IMR-90 (cell line): ENCODE measurements around the gene HIGD1C. TPM values are rescaled to one million over a fixed set of nuclear protein-coding genes. Genes with fewer than 3 reads are reported as not detected.

Experiments used
- ATAC-seq: fragments of 200-7000 bp; cut with Tn5 transposase; 2 replicates; pipeline ENCODE4 v1.9.1; 2020; ENCODE audit warnings: low read depth, mild to moderate bottlenecking, moderate library complexity
- BruUV-seq: library from RNA; stranded (reverse); fragments of 400-500 nt; replicated peaks from 2 replicates; lab custom pipeline; 2021; lab: Mats Ljungman, UMichigan
- CTCF ChIA-PET: fragments of 300-600 bp; formaldehyde crosslinking; extraction: SDS; loops from one replicate; lab custom pipeline; 2021; ENCODE audit warnings: antibody characterized with exemption; lab: Yijun Ruan, JAX
- POLR2A ChIA-PET: fragments of 300-600 bp; sonication (Branson Sonifier 250); formaldehyde crosslinking; loops from one replicate; lab custom pipeline; 2022; ENCODE audit warnings: antibody characterized with exemption; ENCODE audit not compliant: unreplicated experiment; lab: Charles Lee
- DNase-seq: peaks from one replicate; pipeline ENCODE4 v3.0.0; 2013
- H2AFZ ChIP-seq: replicated peaks from 2 replicates; pipeline ENCODE3; 2013; ENCODE audit warnings: low read length, mild to moderate bottlenecking; ENCODE audit not compliant: poor library complexity
- H2AK5ac ChIP-seq: 2 replicates; pipeline ENCODE4 v1.6.1; 2013; ENCODE audit warnings: low read depth, low read length, inconsistent platforms
- H2AK9ac ChIP-seq: replicated peaks from 2 replicates; pipeline ENCODE3; 2013; ENCODE audit warnings: mild to moderate bottlenecking, low read depth, low read length, moderate library complexity; ENCODE audit not compliant: poor library complexity
- H2BK120ac ChIP-seq: 2 replicates; pipeline ENCODE4 v1.6.1; 2013; ENCODE audit warnings: low read depth, low read length, inconsistent platforms
- H2BK15ac ChIP-seq: 3 replicates; pipeline ENCODE4 v1.6.1; 2013; ENCODE audit warnings: low read depth, low read length, inconsistent platforms
- H2BK20ac ChIP-seq: 2 replicates; pipeline ENCODE4 v1.6.1; 2013; ENCODE audit warnings: low read depth, mild to moderate bottlenecking, inconsistent platforms, low read length, moderate library complexity
- H2BK5ac ChIP-seq: 2 replicates; pipeline ENCODE4 v1.6.1; 2013; ENCODE audit warnings: mild to moderate bottlenecking, low read depth, low read length, inconsistent platforms; ENCODE audit not compliant: poor library complexity, severe bottlenecking
- H3K14ac ChIP-seq: replicated peaks from 2 replicates; pipeline ENCODE4 v1.6.1; 2013; ENCODE audit warnings: low read depth, low read length, inconsistent platforms
- H3K18ac ChIP-seq: 2 replicates; pipeline ENCODE4 v1.6.1; 2013; ENCODE audit warnings: low read depth, low read length, control low read depth
- H3K23ac ChIP-seq: 2 replicates; pipeline ENCODE4 v1.6.1; 2013; ENCODE audit warnings: low read depth, low read length, inconsistent platforms
- H3K27ac ChIP-seq: 2 replicates; pipeline ENCODE4 v1.5.1; 2013; ENCODE audit warnings: mild to moderate bottlenecking, control low read depth, low read length; ENCODE audit not compliant: insufficient read depth
- H3K27me3 ChIP-seq: 2 replicates; pipeline ENCODE4 v1.6.1; 2013; ENCODE audit warnings: low read length; ENCODE audit not compliant: control insufficient read depth, insufficient read depth
- H3K36me3 ChIP-seq: 2 replicates; pipeline ENCODE4 v1.6.1; 2013; ENCODE audit warnings: low read length, mixed read lengths; ENCODE audit not compliant: control insufficient read depth, insufficient read depth
- H3K4ac ChIP-seq: 2 replicates; pipeline ENCODE4 v1.6.1; 2013; ENCODE audit warnings: low read depth, low read length, inconsistent platforms
- H3K4me1 ChIP-seq: 2 replicates; pipeline ENCODE4 v1.6.1; 2013; ENCODE audit warnings: low read length, mixed read lengths; ENCODE audit not compliant: control insufficient read depth, insufficient read depth
- H3K4me2 ChIP-seq: 2 replicates; pipeline ENCODE4 v1.6.1; 2013; ENCODE audit warnings: low read depth, mild to moderate bottlenecking, control low read depth, low read length, moderate library complexity
- H3K4me3 ChIP-seq: 2 replicates; pipeline ENCODE4 v1.5.1; 2013; ENCODE audit warnings: low read depth, mild to moderate bottlenecking, control low read depth, low read length, moderate library complexity; ENCODE audit not compliant: insufficient read depth
- H3K56ac ChIP-seq: 2 replicates; pipeline ENCODE4 v1.6.1; 2013; ENCODE audit warnings: low read length, inconsistent platforms; ENCODE audit not compliant: insufficient read depth; ENCODE audit errors: extremely low read depth
- H3K79me1 ChIP-seq, 2 experiments: 2 replicates each; pipeline ENCODE4 v1.6.1; 2013; ENCODE audit warnings: low read length in 2 of 2, inconsistent platforms in 1 of 2, low read depth in 1 of 2
- H3K9ac ChIP-seq: 2 replicates; pipeline ENCODE4 v1.6.1; 2013; ENCODE audit warnings: low read depth, low read length, control low read depth
- H3K9me1 ChIP-seq: 2 replicates; pipeline ENCODE4 v1.6.1; 2013; ENCODE audit warnings: low read length, inconsistent platforms; ENCODE audit not compliant: insufficient read depth
- H3K9me3 ChIP-seq: 2 replicates; pipeline ENCODE4 v1.6.1; 2013; ENCODE audit warnings: low read length; ENCODE audit not compliant: control insufficient read depth, insufficient read depth
- H4K20me1 ChIP-seq: 2 replicates; pipeline ENCODE4 v1.6.1; 2013; ENCODE audit warnings: low read length, inconsistent platforms; ENCODE audit not compliant: insufficient read depth
- H4K5ac ChIP-seq: 2 replicates; pipeline ENCODE4 v1.6.1; 2013; ENCODE audit warnings: mild to moderate bottlenecking, low read depth, low read length, control low read depth
- H4K8ac ChIP-seq, 2 experiments: 2 replicates each; pipeline ENCODE4 v1.6.1; 2013; ENCODE audit warnings: low read depth in 2 of 2, low read length in 2 of 2, control low read depth in 1 of 2, inconsistent platforms in 1 of 2
- H4K91ac ChIP-seq: 2 replicates; pipeline ENCODE4 v1.6.1; 2013; ENCODE audit warnings: low read depth, low read length, inconsistent platforms; ENCODE audit not compliant: insufficient read depth
- CEBPB ChIP-seq: IDR thresholded peaks from 2 replicates; pipeline ENCODE4 v1.6.1; 2012; ENCODE audit warnings: low read depth, low read length, improper control_type of control experiment
- CHD1 ChIP-seq: IDR thresholded peaks from 2 replicates; pipeline ENCODE4 v1.6.1; 2012; ENCODE audit warnings: low read depth, low read length, improper control_type of control experiment
- RAD21 ChIP-seq: IDR thresholded peaks from 2 replicates; pipeline ENCODE4 v1.6.1; 2012; ENCODE audit warnings: low read length, improper control_type of control experiment
- WGBS, 2 experiments: methylation state at CpG; one replicate each; pipeline versions ENCODE4 v1.1.5 to v1.1.7; 2013; ENCODE audit warnings: missing lambda C conversion rate in 2 of 2; ENCODE audit not compliant: insufficient read length in 1 of 2; ENCODE audit errors: extremely low coverage in 2 of 2; 5-methylcytosine and 5-hydroxymethylcytosine counted together
- dilution Hi-C: fragments of 300-500 bp; cut with HindIII; formaldehyde crosslinking; loops from one replicate; pipeline ENCODE4 v1.14.3; 2018; ENCODE audit warnings: low sequenced_read_pairs; ENCODE audit not compliant: unreplicated experiment
- in situ Hi-C: fragments of 300-500 bp; cut with MboI; formaldehyde crosslinking; loops from 3 replicates; pipeline ENCODE4 v1.14.3; 2019; ENCODE audit warnings: low sequenced_read_pairs, inconsistent platforms, mixed read lengths
- intact Hi-C: fragments of 100-400 bp; cut with micrococcal nuclease; formaldehyde crosslinking; loops from 2 replicates; pipeline ENCODE4 v1.10.0; 2022
- polyA plus RNA-seq, 3 experiments: library from polyadenylated mRNA; depleted of rRNA; stranded (reverse); fragments of >200 nt; gene quantifications; 2 replicates each; pipeline ENCODE4 v1.2.3, GENCODE V29; 2012; ENCODE audit warnings: low replicate concordance in 1 of 3
- total RNA-seq: library from RNA; depleted of rRNA; stranded (reverse); fragments of >200 nt; gene quantifications from 2 replicates; pipeline ENCODE4 v1.2.3, GENCODE V29; 2012

HIGD1C gene
- total and polyA plus RNA-seq, 2 of the 4 experiments (the other 2 are of a cell fraction) = not detected

DNA sequence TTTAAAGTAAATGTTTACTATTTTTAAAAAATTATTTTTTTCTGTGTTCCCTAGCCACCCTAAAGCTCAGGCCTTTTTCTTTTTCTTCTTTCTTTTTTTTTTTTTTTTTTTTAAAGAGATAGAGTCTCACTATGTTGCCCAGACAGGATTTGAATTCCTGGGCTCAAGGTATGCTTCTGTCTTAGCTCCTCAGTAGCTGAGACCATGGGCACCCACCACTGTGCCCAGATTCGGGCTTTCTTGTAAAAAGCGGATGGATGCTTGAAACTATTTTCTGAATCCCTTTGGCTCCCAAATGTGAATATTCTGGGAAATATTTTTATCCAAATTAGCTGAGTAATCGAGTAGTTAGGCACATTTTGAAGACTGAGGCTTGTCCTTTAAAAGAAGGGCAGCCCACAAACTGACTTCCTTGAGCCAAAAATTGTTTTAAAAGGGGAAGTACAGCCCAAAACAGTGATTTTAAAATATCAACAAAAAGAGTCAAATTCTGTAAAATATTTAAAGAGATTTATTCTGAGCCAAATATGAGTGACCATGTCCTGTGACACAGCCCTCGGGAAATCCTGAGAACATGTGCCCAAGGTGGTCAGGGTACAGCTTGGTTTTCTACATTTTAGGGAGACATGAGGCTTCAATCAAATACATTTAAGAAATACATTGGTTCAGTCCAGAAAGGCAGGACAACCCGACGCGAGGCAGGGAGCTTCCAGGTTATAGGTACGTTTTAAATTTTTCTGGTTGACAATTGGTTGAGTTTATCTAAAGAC lies 28.8 kb upstream of the HIGD1C start:
- H3K4me2 ChIP-seq = peak overlapping the region; percentile 98; the same call in 1 of the 2 replicates
- H2BK20ac ChIP-seq = peak overlapping the region; percentile 47
- H2BK5ac ChIP-seq = peak overlapping the region; percentile 81
- no peak for TF ChIP-seq CHD1
- TF ChIP-seq RAD21 = no peak
- TF ChIP-seq CEBPB = no peak
- no peak overlapping the region for H3K4me3 ChIP-seq
- in situ Hi-C loops = no loop called here
- H3K36me3 ChIP-seq = no peaks in the 10 kb centered on the region
- 0 out of 4 replicates have a peak, but pooled peaks cover 0 to 5% of the 10 kb centered on the region in 2 experiments for H3K79me1 ChIP-seq
- peak overlapping the region; percentile 78 for H3K18ac ChIP-seq
- BruUV-seq = no TSS peak
- peak overlapping the region; percentile 92; the same call in 1 of the 2 replicates for H3K4ac ChIP-seq
- peak overlapping the region; percentile 76; the same call in 1 of the 3 replicates for H2BK15ac ChIP-seq
- H4K5ac ChIP-seq = peak overlapping the region; percentile 73
- H2AK9ac ChIP-seq = no peak overlapping the region
- peak overlapping the region; percentile 61; the same call in 1 of the 2 replicates for H3K23ac ChIP-seq
- H4K91ac ChIP-seq = peak overlapping the region; percentile 35; the same call in 1 of the 2 replicates
- WGBS, 2 experiments = 14% methylated on average over 1 of the region's 8 CpGs; no CpG with 5 or more reads in 1 of the 2 experiments
- H3K9me1 ChIP-seq = 0 out of 2 replicates have a peak, but pooled peaks cover 8% of the 10 kb centered on the region
- H3K14ac ChIP-seq = peak overlapping the region; percentile 93
- peak overlapping the region; percentile 60; the same call in 1 of the 2 replicates for H2AK5ac ChIP-seq
- peak overlapping the region; percentile 20 to 83 for H4K8ac ChIP-seq
- peak overlapping the region; percentile 95; the same call in 1 of the 2 replicates for H3K56ac ChIP-seq
- ATAC-seq (no peak), DNase-seq (no peak)
- H3K27me3 ChIP-seq = no peaks in the 10 kb centered on the region
- intact Hi-C loops = loop anchor here (5.0 kb wide), 1 partner anchor 64 kb away; no protein-coding TSS in a partner anchor
- peaks cover 16% of the 10 kb centered on the region for H3K4me1 ChIP-seq
- dilution Hi-C loops = no loop called here
- peak overlapping the region; percentile 63 for H2AFZ ChIP-seq
- H3K9ac ChIP-seq = peak overlapping the region; percentile 60; the same call in 1 of the 2 replicates
- no peaks in the 10 kb centered on the region for H3K9me3 ChIP-seq
- CTCF ChIA-PET = interaction anchor here (0.6 kb wide), 2 partner anchors 42 to 98 kb away, joined by 3 read pairs; no protein-coding TSS in a partner anchor
- H4K20me1 ChIP-seq = no peaks in the 10 kb centered on the region
- peak overlapping the region; percentile 67; the same call in 1 of the 2 replicates for H3K27ac ChIP-seq
- POLR2A ChIA-PET = no interaction called here
- H2BK120ac ChIP-seq = peak overlapping the region; percentile 96
